Activated naive CD8-positive, alpha-beta T cell treated with anti-CD3 and anti-CD28 coated beads for 36 hours (primary cell): ENCODE results near the gene TLE3. TPM values are rescaled to one million over a fixed set of nuclear protein-coding genes. Genes with fewer than 3 reads are reported as not detected.

ENCODE experiments used
- DNase-seq: peaks from one replicate; pipeline ENCODE4 v3.0.0; 2021
- H3K27ac Mint-ChIP-seq: one replicate; pipeline ENCODE4 v1.8.0; 2022; ENCODE audit warnings: mild to moderate bottlenecking, moderate library complexity, mixed read lengths
- H3K27me3 Mint-ChIP-seq: one replicate; pipeline ENCODE4 v1.8.0; 2022; ENCODE audit warnings: mild to moderate bottlenecking, mixed read lengths
- H3K36me3 Mint-ChIP-seq: one replicate; pipeline ENCODE4 v1.8.0; 2021; ENCODE audit warnings: mild to moderate bottlenecking, mixed read lengths
- H3K4me1 Mint-ChIP-seq: one replicate; pipeline ENCODE4 v1.8.0; 2021; ENCODE audit warnings: mixed read lengths
- H3K4me3 Mint-ChIP-seq: one replicate; pipeline ENCODE4 v1.8.0; 2022; ENCODE audit warnings: mild to moderate bottlenecking, moderate library complexity, mixed read lengths
- H3K9me3 Mint-ChIP-seq: one replicate; pipeline ENCODE4 v1.8.0; 2022; ENCODE audit warnings: mixed read lengths
- total RNA-seq, 2 experiments: library from RNA; stranded (reverse); gene quantifications; one replicate each; pipeline ENCODE4 v1.2.3, GENCODE V29; 2021

Gene TLE3
- total RNA-seq, 2 experiments from 2014 or later = 70.8 to 71.6 TPM

GRCh38 chr15:70068783-70069565, 28.7 kb downstream of the TLE3 start:
- no peak for DNase-seq
- H3K4me1 Mint-ChIP-seq = peaks cover 13% of the 10 kb centered on the region
- no peak overlapping the region for H3K4me3 Mint-ChIP-seq
- peaks cover 26% of the 10 kb centered on the region for H3K36me3 Mint-ChIP-seq
- H3K27ac Mint-ChIP-seq = no peak overlapping the region
- H3K27me3 Mint-ChIP-seq = no peaks in the 10 kb centered on the region
- H3K9me3 Mint-ChIP-seq = no peaks in the 10 kb centered on the region

GRCh38 chr15:70067681-70068080, 30.0 kb downstream of the TLE3 start:
- Mint-ChIP-seq H3K27ac (no peak overlapping the region), H3K4me1 (peaks cover 3% of the 10 kb centered on the region), H3K4me3 (no peak overlapping the region), H3K27me3 (no peaks in the 10 kb centered on the region), H3K36me3 (peaks cover 18% of the 10 kb centered on the region), H3K9me3 (no peaks in the 10 kb centered on the region)
- DNase-seq = no peak

GRCh38 chr15:70067011-70067410, 30.7 kb downstream of the TLE3 start:
- Mint-ChIP-seq H3K36me3 (peaks cover 19% of the 10 kb centered on the region), H3K4me3 (no peak overlapping the region), H3K27ac (peak overlapping the region; percentile 6), H3K4me1 (peaks cover 3% of the 10 kb centered on the region), H3K9me3 (no peaks in the 10 kb centered on the region), H3K27me3 (no peaks in the 10 kb centered on the region)
- no peak for DNase-seq

GRCh38 chr15:70066447-70066846, 31.3 kb downstream of the TLE3 start:
- no peaks in the 10 kb centered on the region for H3K27me3 Mint-ChIP-seq
- peaks cover 3% of the 10 kb centered on the region for H3K4me1 Mint-ChIP-seq
- no peak for DNase-seq
- H3K4me3 Mint-ChIP-seq = no peak overlapping the region
- H3K27ac Mint-ChIP-seq = no peak overlapping the region
- H3K9me3 Mint-ChIP-seq = no peaks in the 10 kb centered on the region
- H3K36me3 Mint-ChIP-seq = peaks cover 19% of the 10 kb centered on the region

- no peak for DNase-seq
- Mint-ChIP-seq H3K36me3 (peaks cover 19% of the 10 kb centered on the region), H3K9me3 (no peaks in the 10 kb centered on the region), H3K27ac (no peak overlapping the region), H3K4me3 (no peak overlapping the region), H3K27me3 (no peaks in the 10 kb centered on the region), H3K4me1 (peaks cover 3% of the 10 kb centered on the region)
Observed at GRCh38 chr15:70066004-70066403, 31.7 kb downstream of the TLE3 start.

- H3K4me3 Mint-ChIP-seq = no peak overlapping the region
- H3K36me3 Mint-ChIP-seq = peaks cover 11% of the 10 kb centered on the region
- DNase-seq = no peak
- no peaks in the 10 kb centered on the region for H3K27me3 Mint-ChIP-seq
- H3K4me1 Mint-ChIP-seq = peaks cover 2% of the 10 kb centered on the region
- H3K9me3 Mint-ChIP-seq = no peaks in the 10 kb centered on the region
- no peak overlapping the region for H3K27ac Mint-ChIP-seq
Observed at GRCh38 chr15:70065006-70065722, 32.6 kb downstream of the TLE3 start.

GRCh38 chr15:70064441-70064840, 33.3 kb downstream of the TLE3 start:
- H3K9me3 Mint-ChIP-seq = no peaks in the 10 kb centered on the region
- H3K27ac Mint-ChIP-seq = no peak overlapping the region
- no peak for DNase-seq
- no peak overlapping the region for H3K4me3 Mint-ChIP-seq
- peaks cover 10% of the 10 kb centered on the region for H3K36me3 Mint-ChIP-seq
- no peaks in the 10 kb centered on the region for H3K27me3 Mint-ChIP-seq
- H3K4me1 Mint-ChIP-seq = peaks cover 2% of the 10 kb centered on the region

GRCh38 chr15:70063980-70064379, 33.7 kb downstream of the TLE3 start:
- Mint-ChIP-seq H3K36me3 (peaks cover 12% of the 10 kb centered on the region), H3K27ac (no peak overlapping the region), H3K4me3 (no peak overlapping the region)

GRCh38 chr15:70063261-70063925, 34.3 kb downstream of the TLE3 start:
- peaks cover 9% of the 10 kb centered on the region for H3K36me3 Mint-ChIP-seq

More at GRCh38 chr15:70063980-70064379, 33.7 kb downstream of the TLE3 start:
- Mint-ChIP-seq H3K9me3 (no peaks in the 10 kb centered on the region), H3K4me1 (peaks cover 2% of the 10 kb centered on the region), H3K27me3 (no peaks in the 10 kb centered on the region)
- DNase-seq = no peak

GRCh38 chr15:70062321-70062956, 35.3 kb downstream of the TLE3 start:
- Mint-ChIP-seq H3K36me3 (peaks cover 15% of the 10 kb centered on the region), H3K4me1 (no peaks in the 10 kb centered on the region), H3K4me3 (no peak overlapping the region), H3K27ac (no peak overlapping the region), H3K9me3 (no peaks in the 10 kb centered on the region), H3K27me3 (no peaks in the 10 kb centered on the region)
- no peak for DNase-seq

More at GRCh38 chr15:70063261-70063925, 34.3 kb downstream of the TLE3 start:
- Mint-ChIP-seq H3K27ac (no peak overlapping the region), H3K4me1 (no peaks in the 10 kb centered on the region), H3K27me3 (no peaks in the 10 kb centered on the region), H3K9me3 (no peaks in the 10 kb centered on the region), H3K4me3 (no peak overlapping the region)
- no peak for DNase-seq

- Mint-ChIP-seq H3K4me3 (no peak overlapping the region), H3K36me3 (peaks cover 15% of the 10 kb centered on the region), H3K4me1 (no peaks in the 10 kb centered on the region), H3K9me3 (no peaks in the 10 kb centered on the region), H3K27me3 (no peaks in the 10 kb centered on the region), H3K27ac (no peak overlapping the region)
- DNase-seq = no peak
Observed at GRCh38 chr15:70061696-70062270, 35.9 kb downstream of the TLE3 start.

GRCh38 chr15:70060993-70061305, 36.8 kb downstream of the TLE3 start:
- H3K27me3 Mint-ChIP-seq = no peaks in the 10 kb centered on the region
- DNase-seq = no peak
- H3K4me1 Mint-ChIP-seq = no peaks in the 10 kb centered on the region
- H3K36me3 Mint-ChIP-seq = peaks cover 15% of the 10 kb centered on the region
- no peak overlapping the region for H3K4me3 Mint-ChIP-seq
- no peaks in the 10 kb centered on the region for H3K9me3 Mint-ChIP-seq
- H3K27ac Mint-ChIP-seq = no peak overlapping the region

- no peaks in the 10 kb centered on the region for H3K4me1 Mint-ChIP-seq
- peaks cover 17% of the 10 kb centered on the region for H3K36me3 Mint-ChIP-seq
- no peaks in the 10 kb centered on the region for H3K9me3 Mint-ChIP-seq
- no peaks in the 10 kb centered on the region for H3K27me3 Mint-ChIP-seq
- no peak for DNase-seq
- no peak overlapping the region for H3K4me3 Mint-ChIP-seq
- no peak overlapping the region for H3K27ac Mint-ChIP-seq
Observed at GRCh38 chr15:70060214-70060992, 37.3 kb downstream of the TLE3 start.

- DNase-seq = no peak
- Mint-ChIP-seq H3K4me1 (no peaks in the 10 kb centered on the region), H3K4me3 (no peak overlapping the region), H3K36me3 (peaks cover 20% of the 10 kb centered on the region), H3K9me3 (no peaks in the 10 kb centered on the region), H3K27ac (no peak overlapping the region), H3K27me3 (no peaks in the 10 kb centered on the region)
Observed at GRCh38 chr15:70059476-70060213, 38.1 kb downstream of the TLE3 start.
